Measurements from ENCODE around the gene WWC2. TPM values are rescaled to one million over a fixed set of nuclear protein-coding genes. Genes with fewer than 3 reads are reported as not detected.

Gene WWC2
- total and polyA plus RNA-seq, 12 donors, result 6.0 to 37.4 (median 31.2) TPM

DNA sequence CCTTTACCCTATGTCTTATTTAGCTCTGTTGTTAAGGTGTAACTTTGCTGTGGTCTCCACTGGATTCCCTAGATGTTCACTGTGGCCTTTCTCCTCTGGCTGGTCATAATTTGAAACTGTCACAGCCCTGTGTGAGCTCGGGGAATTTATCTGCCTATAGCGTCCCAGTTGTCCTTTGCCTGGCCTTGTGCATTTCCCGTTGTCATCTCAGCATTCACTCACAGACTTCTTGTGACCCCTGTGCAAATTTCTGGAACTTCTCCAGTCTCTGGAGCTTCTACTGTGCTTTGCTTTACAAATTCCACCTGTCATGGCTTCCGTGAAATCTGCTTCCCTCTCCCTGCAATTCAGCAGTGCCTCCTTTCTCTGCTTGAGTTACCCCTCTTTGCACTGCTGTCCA is 106.7 kb downstream of the WWC2 start:
- H3K4me1 ChIP-seq, result peaks cover 0 to 18% (median 12%) of the 10 kb centered on the region in 9 donors
- TF ChIP-seq, protein P1, sequence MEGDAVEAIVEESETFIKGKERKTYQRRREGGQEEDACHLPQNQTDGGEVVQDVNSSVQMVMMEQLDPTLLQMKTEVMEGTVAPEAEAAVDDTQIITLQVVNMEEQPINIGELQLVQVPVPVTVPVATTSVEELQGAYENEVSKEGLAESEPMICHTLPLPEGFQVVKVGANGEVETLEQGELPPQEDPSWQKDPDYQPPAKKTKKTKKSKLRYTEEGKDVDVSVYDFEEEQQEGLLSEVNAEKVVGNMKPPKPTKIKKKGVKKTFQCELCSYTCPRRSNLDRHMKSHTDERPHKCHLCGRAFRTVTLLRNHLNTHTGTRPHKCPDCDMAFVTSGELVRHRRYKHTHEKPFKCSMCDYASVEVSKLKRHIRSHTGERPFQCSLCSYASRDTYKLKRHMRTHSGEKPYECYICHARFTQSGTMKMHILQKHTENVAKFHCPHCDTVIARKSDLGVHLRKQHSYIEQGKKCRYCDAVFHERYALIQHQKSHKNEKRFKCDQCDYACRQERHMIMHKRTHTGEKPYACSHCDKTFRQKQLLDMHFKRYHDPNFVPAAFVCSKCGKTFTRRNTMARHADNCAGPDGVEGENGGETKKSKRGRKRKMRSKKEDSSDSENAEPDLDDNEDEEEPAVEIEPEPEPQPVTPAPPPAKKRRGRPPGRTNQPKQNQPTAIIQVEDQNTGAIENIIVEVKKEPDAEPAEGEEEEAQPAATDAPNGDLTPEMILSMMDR (IDR thresholded peaks at IDR 0.05), result no peak
- H3K36me3 ChIP-seq, result peaks cover 0 to 30% (median 0%) of the 10 kb centered on the region in 9 donors
- ATAC-seq (peak in 4 of 8 donors; percentile 27 to 54 (median 39)), DNase-seq (no peak)
- no peaks in the 10 kb centered on the region for H3K27me3 ChIP-seq
- 16 to 20% methylated on average over 4 of the region's 4 CpGs for WGBS, 2 donors
- H3K4me3 ChIP-seq, result no peak overlapping the region
- H3K27ac ChIP-seq, result peak overlapping the region in 4 of 10 donors; percentile 1 to 50 (median 10)
- intact Hi-C loops (cut with DNase I), result no loop called here
- no peaks in the 10 kb centered on the region for H3K9me3 ChIP-seq

DNA sequence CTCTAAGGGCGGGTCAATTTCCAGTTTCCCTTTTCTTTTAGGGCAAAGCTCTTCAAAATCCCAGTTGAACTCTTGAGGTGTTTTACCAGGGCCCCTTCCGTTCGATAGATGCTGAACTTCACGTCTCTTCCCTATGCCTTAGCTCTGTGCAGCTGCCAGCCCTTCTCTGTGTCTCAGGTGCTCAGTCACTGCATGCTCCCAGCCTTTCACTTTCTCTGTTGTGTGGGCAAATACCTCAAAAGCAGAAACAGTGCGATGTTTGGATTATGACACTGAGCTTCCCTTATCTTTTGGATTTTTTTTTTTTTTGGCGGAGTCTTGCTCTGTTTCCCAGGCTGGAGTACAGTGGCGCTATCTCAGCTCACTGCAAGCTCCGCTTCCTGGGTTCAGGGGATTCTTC is 112.5 kb downstream of the WWC2 start:
- no peak for ATAC-seq
- Histone ChIP-seq H3K36me3 (peaks cover 0 to 30% (median 0%) of the 10 kb centered on the region in 9 donors), H3K4me1 (peaks cover 0 to 16% (median 8%) of the 10 kb centered on the region in 9 donors), H3K9me3 (no peaks in the 10 kb centered on the region), H3K4me3 (no peak overlapping the region), H3K27ac (no peak overlapping the region), H3K27me3 (no peaks in the 10 kb centered on the region)
- DNase-seq, result no peak
- TF ChIP-seq, protein P1 (IDR thresholded peaks at IDR 0.05), result no peak
- intact Hi-C loops (cut with DNase I), result no loop called here
- WGBS, 2 donors, result 94 to 96% methylated on average over 8 of the region's 8 CpGs

DNA sequence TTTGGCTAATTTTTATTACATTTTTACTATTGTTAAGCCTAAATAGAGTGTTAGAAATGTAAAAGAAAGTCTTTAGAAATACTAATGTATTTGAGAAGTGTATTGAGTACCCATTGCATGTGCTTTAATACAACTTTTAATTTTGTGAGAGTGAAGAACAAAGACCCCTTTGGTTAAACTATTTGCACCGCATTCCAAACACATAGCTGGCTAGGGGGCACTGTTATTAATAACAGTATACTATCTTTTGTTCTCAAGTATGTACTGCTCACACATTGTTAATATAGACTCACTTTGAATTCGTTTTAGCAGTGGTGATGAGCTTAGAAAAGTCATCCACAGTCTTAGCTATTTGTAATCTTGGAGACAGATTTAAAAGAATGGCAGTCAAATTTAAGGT is 114.9 kb downstream of the WWC2 start:
- Histone ChIP-seq H3K4me1 (peaks cover 0 to 16% (median 7%) of the 10 kb centered on the region in 9 donors), H3K9me3 (no peaks in the 10 kb centered on the region), H3K27me3 (no peaks in the 10 kb centered on the region), H3K4me3 (no peak overlapping the region), H3K36me3 (peaks cover 0 to 17% (median 0%) of the 10 kb centered on the region in 9 donors), H3K27ac (peak overlapping the region in 1 of 10 donors; percentile 37)
- intact Hi-C loops (cut with DNase I), result no loop called here
- no peak for ATAC-seq
- 46 to 63% methylated on average over 2 of the region's 2 CpGs for WGBS, 2 donors
- DNase-seq, result no peak
- TF ChIP-seq, protein P1 (IDR thresholded peaks at IDR 0.05), result no peak

DNA sequence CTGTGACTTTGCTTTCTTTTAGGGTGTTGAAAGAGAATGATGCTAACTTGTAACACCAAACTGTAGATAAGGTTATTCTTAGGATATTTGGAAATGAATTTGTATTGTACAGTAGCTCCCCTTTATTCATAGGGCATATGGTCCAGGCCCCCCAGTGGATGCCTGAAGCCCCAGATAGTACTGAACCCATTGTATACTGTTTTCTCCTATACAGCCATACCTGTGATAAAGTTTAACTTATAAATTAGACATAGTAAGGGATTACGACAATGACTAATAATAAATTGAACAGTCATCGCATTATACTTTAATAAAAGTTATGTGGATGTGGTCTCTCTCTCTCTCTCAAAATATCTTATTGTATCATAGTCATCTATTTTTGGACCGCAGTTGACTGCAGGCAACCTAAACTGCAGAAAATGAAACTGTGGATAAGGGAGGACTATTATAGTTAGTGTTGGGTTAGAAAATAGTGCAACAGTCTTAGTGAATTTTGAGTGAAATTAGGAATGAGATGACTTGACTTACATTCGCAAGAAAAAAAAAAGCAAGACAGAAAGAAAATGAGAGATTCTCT is 115.9 kb downstream of the WWC2 start:
- intact Hi-C loops (cut with DNase I), result no loop called here
- TF ChIP-seq, protein P1 (IDR thresholded peaks at IDR 0.05), result no peak
- Histone ChIP-seq H3K4me3 (no peak overlapping the region), H3K4me1 (peaks cover 0 to 22% (median 7%) of the 10 kb centered on the region in 9 donors), H3K27me3 (no peaks in the 10 kb centered on the region), H3K36me3 (peaks cover 0 to 7% (median 0%) of the 10 kb centered on the region in 9 donors), H3K27ac (peak overlapping the region in 5 of 10 donors; percentile 20 to 59 (median 37)), H3K9me3 (no peaks in the 10 kb centered on the region)
- ATAC-seq, result peak in 6 of 8 donors; percentile 56 to 88 (median 74)
- no peak for DNase-seq
- WGBS, 2 donors, result 53 to 65% methylated on average over 4 of the region's 4 CpGs
